Stimulated activated naive B cell treated with anti-CD40 and anti-IgM and Interleukin-4, amounts not matched to agents 10 μg/mL and 1 μg/mL and 100 μg/mL, for 72 hours (primary cell): ENCODE data around the gene IDE.
"Not testable (repeated sequence)": the region's sequence is repeated elsewhere in the genome, so short reads cannot be mapped to it uniquely, and the experiment has no call there.

Source experiments
- ATAC-seq, 2 donors: fragments of 150-1000 bp; cut with Tn5 transposase; replicated peaks; 2 replicates each; pipeline ENCODE4 v1.10.0; 2021; ENCODE audit warnings: moderate library complexity in 1 of 2
- DNase-seq: peaks from one replicate; pipeline ENCODE4 v3.0.0; 2021
- H3K27ac Mint-ChIP-seq: one replicate; pipeline ENCODE4 v1.8.0; 2022; ENCODE audit warnings: mild to moderate bottlenecking, mixed read lengths
- H3K27me3 Mint-ChIP-seq, 2 donors: one replicate each; pipeline ENCODE4 v1.8.0; 2022; ENCODE audit warnings: mixed read lengths in 2 of 2
- H3K36me3 Mint-ChIP-seq, 2 donors: one replicate each; pipeline ENCODE4 v1.8.0; 2022; ENCODE audit warnings: mixed read lengths in 2 of 2, mild to moderate bottlenecking in 1 of 2
- H3K4me1 Mint-ChIP-seq, 2 donors: one replicate each; pipeline ENCODE4 v1.8.0; 2022; ENCODE audit warnings: mixed read lengths in 2 of 2, mild to moderate bottlenecking in 1 of 2
- H3K4me3 Mint-ChIP-seq, 2 donors: one replicate each; pipeline ENCODE4 v1.8.0; 2022; ENCODE audit warnings: mild to moderate bottlenecking in 2 of 2, mixed read lengths in 2 of 2, moderate library complexity in 1 of 2
- H3K9me3 Mint-ChIP-seq, 2 donors: one replicate each; pipeline ENCODE4 v1.8.0; 2022; ENCODE audit warnings: mixed read lengths in 2 of 2, mild to moderate bottlenecking in 1 of 2

The IDE gene

GRCh38 chr10:92574548-92575261 lies 812 bp upstream of the IDE start:
- Mint-ChIP-seq H3K4me1 (peaks cover 17 to 29% of the 10 kb centered on the region in 2 donors), H3K27me3 (no peaks in the 10 kb centered on the region), H3K9me3 (no peaks in the 10 kb centered on the region), H3K4me3 (peak overlapping the region; percentile 87 to 91), H3K36me3 (peaks cover 0 to 3% of the 10 kb centered on the region in 2 donors), H3K27ac (peak overlapping the region; percentile 96)
- peak; percentile 33 to 36 for ATAC-seq
- DNase-seq: no peak

GRCh38 chr10:92573091-92573797 lies 649 bp downstream of the IDE start:
- H3K4me3 Mint-ChIP-seq: peak overlapping the region; percentile 87 to 91
- peaks cover 8 to 9% of the 10 kb centered on the region in 2 donors for H3K36me3 Mint-ChIP-seq
- DNase-seq (peak; percentile 1), ATAC-seq (peak; percentile 22 to 33)
- peaks cover 21 to 34% of the 10 kb centered on the region in 2 donors for H3K4me1 Mint-ChIP-seq
- no peaks in the 10 kb centered on the region for H3K27me3 Mint-ChIP-seq
- H3K9me3 Mint-ChIP-seq: no peaks in the 10 kb centered on the region
- peak overlapping the region; percentile 96 for H3K27ac Mint-ChIP-seq

- Mint-ChIP-seq H3K4me1 (peaks cover 25 to 42% of the 10 kb centered on the region in 2 donors), H3K9me3 (no peaks in the 10 kb centered on the region), H3K27me3 (no peaks in the 10 kb centered on the region), H3K4me3 (peak overlapping the region; percentile 87 to 91), H3K36me3 (peaks cover 9 to 12% of the 10 kb centered on the region in 2 donors), H3K27ac (no peak overlapping the region)
- no peak for ATAC-seq
- DNase-seq: no peak
Measured at GRCh38 chr10:92572362-92573090, 1.4 kb downstream of the IDE start.

GRCh38 chr10:92571649-92572048 lies 2.2 kb downstream of the IDE start:
- ATAC-seq (no peak), DNase-seq (no peak)
- no peaks in the 10 kb centered on the region for H3K27me3 Mint-ChIP-seq
- no peak overlapping the region for H3K27ac Mint-ChIP-seq
- H3K9me3 Mint-ChIP-seq: no peaks in the 10 kb centered on the region
- peaks cover 28 to 48% of the 10 kb centered on the region in 2 donors for H3K4me1 Mint-ChIP-seq
- no peak overlapping the region for H3K4me3 Mint-ChIP-seq
- peaks cover 9 to 17% of the 10 kb centered on the region in 2 donors for H3K36me3 Mint-ChIP-seq

- not testable (repeated sequence) for DNase-seq, H3K4me3 Mint-ChIP-seq, H3K9me3 Mint-ChIP-seq, H3K27me3 Mint-ChIP-seq, H3K27ac Mint-ChIP-seq, ATAC-seq
- Mint-ChIP-seq H3K36me3 (peaks cover 18 to 30% of the 10 kb centered on the region in 2 donors), H3K4me1 (peaks cover 24 to 49% of the 10 kb centered on the region in 2 donors)
Measured at GRCh38 chr10:92569663-92570062, 4.2 kb downstream of the IDE start.

- Mint-ChIP-seq H3K36me3 (peaks cover 22 to 33% of the 10 kb centered on the region in 2 donors), H3K9me3 (no peaks in the 10 kb centered on the region), H3K27me3 (no peaks in the 10 kb centered on the region), H3K4me3 (no peak overlapping the region), H3K4me1 (peaks cover 25 to 46% of the 10 kb centered on the region in 2 donors), H3K27ac (no peak overlapping the region)
- no peak for ATAC-seq
- DNase-seq: no peak
Measured at GRCh38 chr10:92569071-92569470, 4.8 kb downstream of the IDE start.

GRCh38 chr10:92567952-92568600 lies 5.8 kb downstream of the IDE start:
- ATAC-seq: peak; percentile 88 to 92
- peaks cover 27 to 46% of the 10 kb centered on the region in 2 donors for H3K4me1 Mint-ChIP-seq
- H3K4me3 Mint-ChIP-seq: no peak overlapping the region
- peak overlapping the region; percentile 67 for H3K27ac Mint-ChIP-seq
- no peaks in the 10 kb centered on the region for H3K27me3 Mint-ChIP-seq
- no peaks in the 10 kb centered on the region for H3K9me3 Mint-ChIP-seq
- peaks cover 28 to 40% of the 10 kb centered on the region in 2 donors for H3K36me3 Mint-ChIP-seq
- DNase-seq: no peak

GRCh38 chr10:92562424-92562823 lies 11.5 kb downstream of the IDE start:
- DNase-seq (no peak), ATAC-seq (no peak)
- Mint-ChIP-seq H3K36me3 (peaks cover 48 to 68% of the 10 kb centered on the region in 2 donors), H3K27me3 (no peaks in the 10 kb centered on the region), H3K27ac (no peak overlapping the region), H3K9me3 (peaks cover 4 to 8% of the 10 kb centered on the region in 2 donors), H3K4me3 (no peak overlapping the region), H3K4me1 (peaks cover 10 to 11% of the 10 kb centered on the region in 2 donors)

GRCh38 chr10:92559046-92559445 lies 14.8 kb downstream of the IDE start:
- Mint-ChIP-seq H3K9me3 (peaks cover 4 to 9% of the 10 kb centered on the region in 2 donors), H3K4me3 (no peak overlapping the region), H3K36me3 (peaks cover 54 to 68% of the 10 kb centered on the region in 2 donors), H3K27me3 (no peaks in the 10 kb centered on the region), H3K27ac (no peak overlapping the region), H3K4me1 (peaks cover 0 to 8% of the 10 kb centered on the region in 2 donors)
- ATAC-seq (no peak), DNase-seq (no peak)

- H3K27me3 Mint-ChIP-seq: no peaks in the 10 kb centered on the region
- ATAC-seq (no peak), DNase-seq (no peak)
- H3K9me3 Mint-ChIP-seq: peaks cover 0 to 8% of the 10 kb centered on the region in 2 donors
- H3K36me3 Mint-ChIP-seq: peaks cover 45 to 54% of the 10 kb centered on the region in 2 donors
- H3K27ac Mint-ChIP-seq: no peak overlapping the region
- no peak overlapping the region for H3K4me3 Mint-ChIP-seq
- H3K4me1 Mint-ChIP-seq: peaks cover 8 to 12% of the 10 kb centered on the region in 2 donors
Measured at GRCh38 chr10:92553959-92554358, 19.9 kb downstream of the IDE start.

- Mint-ChIP-seq H3K36me3 (peaks cover 35 to 38% of the 10 kb centered on the region in 2 donors), H3K27me3 (no peaks in the 10 kb centered on the region), H3K4me1 (peaks cover 8 to 12% of the 10 kb centered on the region in 2 donors), H3K9me3 (peaks cover 0 to 7% of the 10 kb centered on the region in 2 donors), H3K4me3 (no peak overlapping the region), H3K27ac (no peak overlapping the region)
- ATAC-seq (no peak), DNase-seq (no peak)
Measured at GRCh38 chr10:92552310-92552709, 21.6 kb downstream of the IDE start.

- DNase-seq (no peak), ATAC-seq (no peak)
Measured at GRCh38 chr10:92550924-92551323, 23.0 kb downstream of the IDE start.

GRCh38 chr10:92547676-92548075 lies 26.2 kb downstream of the IDE start:
- H3K4me3 Mint-ChIP-seq: no peak overlapping the region
- no peaks in the 10 kb centered on the region for H3K9me3 Mint-ChIP-seq
- no peak overlapping the region for H3K27ac Mint-ChIP-seq
- H3K36me3 Mint-ChIP-seq: peaks cover 7 to 18% of the 10 kb centered on the region in 2 donors
- no peak for ATAC-seq
- H3K4me1 Mint-ChIP-seq: peaks cover 11 to 43% of the 10 kb centered on the region in 2 donors
- no peak for DNase-seq
- no peaks in the 10 kb centered on the region for H3K27me3 Mint-ChIP-seq

More at GRCh38 chr10:92550924-92551323, 23.0 kb downstream of the IDE start:
- Mint-ChIP-seq H3K4me3 (no peak overlapping the region), H3K36me3 (peaks cover 30 to 35% of the 10 kb centered on the region in 2 donors), H3K27ac (no peak overlapping the region), H3K9me3 (peaks cover 0 to 7% of the 10 kb centered on the region in 2 donors), H3K27me3 (no peaks in the 10 kb centered on the region), H3K4me1 (peaks cover 8 to 12% of the 10 kb centered on the region in 2 donors)

GRCh38 chr10:92545556-92545955 lies 28.3 kb downstream of the IDE start:
- H3K36me3 Mint-ChIP-seq: peaks cover 1 to 7% of the 10 kb centered on the region in 2 donors
- no peak for DNase-seq
- no peak for ATAC-seq
- H3K4me3 Mint-ChIP-seq: no peak overlapping the region
- H3K27ac Mint-ChIP-seq: no peak overlapping the region
- peaks cover 17 to 46% of the 10 kb centered on the region in 2 donors for H3K4me1 Mint-ChIP-seq
- H3K27me3 Mint-ChIP-seq: no peaks in the 10 kb centered on the region
- no peaks in the 10 kb centered on the region for H3K9me3 Mint-ChIP-seq
